GM23338 (cell line): Measurements from ENCODE around the gene DUOX1. TPM values are rescaled to one million over a fixed set of nuclear protein-coding genes. Genes with fewer than 3 reads are reported as not detected.
A peak's percentile ranks its signal among the peaks of the same experiment; 100 is the strongest.

Experiments
- ATAC-seq: fragments of 200-7000 bp; cut with Tn5 transposase; 3 replicates; pipeline ENCODE4 v1.9.1; 2020
- DNase-seq: peaks from one replicate; pipeline ENCODE4 v3.0.0-alpha.2; 2015; ENCODE audit warnings: low spot score
- H2AFZ ChIP-seq: fragments of 200-600 bp; sonication (generic); 2 replicates; pipeline ENCODE4 v1.8.0; 2016; ENCODE audit warnings: antibody characterized with exemption, mild to moderate bottlenecking, moderate library complexity
- H3F3A ChIP-seq: fragments of 200-600 bp; sonication (generic); replicated peaks from 2 replicates; pipeline ENCODE4 v1.8.0; 2017; ENCODE audit warnings: antibody characterized with exemption, mixed run types, low read depth
- H3K27ac ChIP-seq: fragments of 200-600 bp; sonication (generic); 2 replicates; pipeline ENCODE4 v1.6.1; 2016; ENCODE audit warnings: low read depth
- H3K27me3 ChIP-seq: fragments of 200-600 bp; sonication (generic); 2 replicates; pipeline ENCODE4 v1.8.0; 2016; ENCODE audit warnings: mild to moderate bottlenecking, mixed run types, moderate library complexity; ENCODE audit not compliant: insufficient read depth
- H3K36me3 ChIP-seq: fragments of 200-600 bp; sonication (generic); 2 replicates; pipeline ENCODE4 v1.8.0; 2016; ENCODE audit warnings: mild to moderate bottlenecking; ENCODE audit not compliant: insufficient read depth
- H3K4me1 ChIP-seq: fragments of 200-600 bp; sonication (generic); 2 replicates; pipeline ENCODE4 v1.8.0; 2016; ENCODE audit warnings: mild to moderate bottlenecking, moderate library complexity; ENCODE audit not compliant: insufficient read depth
- H3K4me2 ChIP-seq: fragments of 200-600 bp; sonication (generic); 2 replicates; pipeline ENCODE4 v1.7.1; 2017; ENCODE audit warnings: mixed run types
- H3K4me3 ChIP-seq: fragments of 200-600 bp; sonication (generic); 2 replicates; pipeline ENCODE4 v1.6.1; 2016; ENCODE audit warnings: mixed run types
- H3K79me2 ChIP-seq: fragments of 200-600 bp; sonication (generic); replicated peaks from 2 replicates; pipeline ENCODE4 v1.8.0; 2017; ENCODE audit warnings: mild to moderate bottlenecking; ENCODE audit not compliant: insufficient read depth
- H3K9me2 ChIP-seq: fragments of 200-600 bp; sonication (generic); 2 replicates; pipeline ENCODE4 v1.8.0; 2017; ENCODE audit not compliant: insufficient read depth
- H4K20me1 ChIP-seq: fragments of 200-600 bp; sonication (generic); replicated peaks from 2 replicates; pipeline ENCODE4 v1.8.0; 2017; ENCODE audit warnings: mild to moderate bottlenecking; ENCODE audit not compliant: insufficient read depth
- H3K27ac Mint-ChIP-seq: 2 replicates; pipeline ENCODE4 v1.8.0; 2020; ENCODE audit warnings: inconsistent platforms, mild to moderate bottlenecking, moderate library complexity, mixed read lengths
- H3K27me3 Mint-ChIP-seq: 3 replicates; pipeline ENCODE4 v1.8.0; 2022; ENCODE audit warnings: low read depth, mild to moderate bottlenecking, moderate library complexity, mixed read lengths, inconsistent platforms; ENCODE audit not compliant: insufficient read depth, poor library complexity
- H3K36me3 Mint-ChIP-seq: 3 replicates; pipeline ENCODE4 v1.8.0; 2021; ENCODE audit warnings: low read depth, mild to moderate bottlenecking, inconsistent platforms, moderate library complexity, mixed read lengths
- H3K4me1 Mint-ChIP-seq: 3 replicates; pipeline ENCODE4 v1.8.0; 2020; ENCODE audit warnings: mild to moderate bottlenecking, inconsistent platforms, mixed read lengths
- H3K4me3 Mint-ChIP-seq: 3 replicates; pipeline ENCODE4 v1.8.0; 2021; ENCODE audit warnings: moderate library complexity, mild to moderate bottlenecking, inconsistent platforms, mixed read lengths
- H3K9me3 Mint-ChIP-seq: 3 replicates; pipeline ENCODE4 v1.8.0; 2020; ENCODE audit warnings: moderate library complexity, mild to moderate bottlenecking, inconsistent platforms, mixed read lengths
- CREB1 ChIP-seq: fragments of 250-450 bp; sonication (Bioruptor Pico); IDR thresholded peaks from 2 replicates; pipeline ENCODE4 v1.5.0; 2020; ENCODE audit warnings: low read depth, mild to moderate bottlenecking, moderate library complexity
- ETS1 ChIP-seq: IDR thresholded peaks from 2 replicates; pipeline ENCODE4 v1.6.1; 2016; ENCODE audit warnings: antibody characterized with exemption
- JUNB ChIP-seq: IDR thresholded peaks from one replicate; pipeline ENCODE4 v1.6.1; 2016; ENCODE audit warnings: antibody characterized with exemption; ENCODE audit not compliant: unreplicated experiment
- POLR2AphosphoS5 ChIP-seq: IDR thresholded peaks from 2 replicates; pipeline ENCODE4 v1.6.1; 2016; ENCODE audit warnings: antibody characterized with exemption, low read depth
- REST ChIP-seq: IDR thresholded peaks from one replicate; pipeline ENCODE4 v1.6.1; 2018; ENCODE audit warnings: antibody characterized with exemption; ENCODE audit not compliant: unreplicated experiment
- STAT1 ChIP-seq: IDR thresholded peaks from one replicate; pipeline ENCODE4 v1.6.1; 2016; ENCODE audit warnings: antibody characterized with exemption; ENCODE audit not compliant: unreplicated experiment
- ZNF114 ChIP-seq: fragments of 250-450 bp; sonication (Bioruptor Pico); IDR thresholded peaks from 2 replicates; pipeline ENCODE4 v1.5.0; 2020; ENCODE audit warnings: mild to moderate bottlenecking, moderate library complexity
- polyA plus RNA-seq: library from polyadenylated mRNA; unstranded; fragments of >200 nt; fragmentation: Nextera tagmentation; extraction: Ambion mirVana; gene quantifications from 2 replicates; pipeline ENCODE4 v1.2.1, GENCODE V29; 2016
- total RNA-seq: library from RNA; depleted of rRNA; stranded (reverse); fragments of >200 nt; shearing (Covaris generic); gene quantifications from 2 replicates; pipeline ENCODE4 v1.2.3, GENCODE V29; 2014
- TF ChIP-seq, protein P1 (sequence below), 2 experiments: fragments of 200-600 bp in 1 of 2; sonication (generic) in 1 of 2; conservative IDR thresholded peaks; 2 replicates each; pipeline versions ENCODE4 v1.5.1 to v1.6.1; 2016 to 2017; ENCODE audit warnings: antibody characterized with exemption in 2 of 2, low read depth in 2 of 2, mild to moderate bottlenecking in 2 of 2, moderate library complexity in 1 of 2

Gene DUOX1
- total and polyA plus RNA-seq, 2 experiments from 2014 or later = 0.69 to 0.73 TPM

- TF ChIP-seq REST (no peak), CREB1 (CRISPR knock-in tag) (peak; percentile 79), ZNF114 (no peak), POLR2AphosphoS5 (peak; percentile 18; the same call in 1 of the 2 replicates), JUNB (no peak), STAT1 (no peak)
- TF ChIP-seq, protein P1, sequence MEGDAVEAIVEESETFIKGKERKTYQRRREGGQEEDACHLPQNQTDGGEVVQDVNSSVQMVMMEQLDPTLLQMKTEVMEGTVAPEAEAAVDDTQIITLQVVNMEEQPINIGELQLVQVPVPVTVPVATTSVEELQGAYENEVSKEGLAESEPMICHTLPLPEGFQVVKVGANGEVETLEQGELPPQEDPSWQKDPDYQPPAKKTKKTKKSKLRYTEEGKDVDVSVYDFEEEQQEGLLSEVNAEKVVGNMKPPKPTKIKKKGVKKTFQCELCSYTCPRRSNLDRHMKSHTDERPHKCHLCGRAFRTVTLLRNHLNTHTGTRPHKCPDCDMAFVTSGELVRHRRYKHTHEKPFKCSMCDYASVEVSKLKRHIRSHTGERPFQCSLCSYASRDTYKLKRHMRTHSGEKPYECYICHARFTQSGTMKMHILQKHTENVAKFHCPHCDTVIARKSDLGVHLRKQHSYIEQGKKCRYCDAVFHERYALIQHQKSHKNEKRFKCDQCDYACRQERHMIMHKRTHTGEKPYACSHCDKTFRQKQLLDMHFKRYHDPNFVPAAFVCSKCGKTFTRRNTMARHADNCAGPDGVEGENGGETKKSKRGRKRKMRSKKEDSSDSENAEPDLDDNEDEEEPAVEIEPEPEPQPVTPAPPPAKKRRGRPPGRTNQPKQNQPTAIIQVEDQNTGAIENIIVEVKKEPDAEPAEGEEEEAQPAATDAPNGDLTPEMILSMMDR (conservative IDR thresholded peaks at IDR 0.05; ENCODE audit: low read depth in 2 of 2) = no peak
These were observed 70.4 kb downstream of the DUOX1 start (continued) for GRCh38 chr15:45200001-45200798.

DNA sequence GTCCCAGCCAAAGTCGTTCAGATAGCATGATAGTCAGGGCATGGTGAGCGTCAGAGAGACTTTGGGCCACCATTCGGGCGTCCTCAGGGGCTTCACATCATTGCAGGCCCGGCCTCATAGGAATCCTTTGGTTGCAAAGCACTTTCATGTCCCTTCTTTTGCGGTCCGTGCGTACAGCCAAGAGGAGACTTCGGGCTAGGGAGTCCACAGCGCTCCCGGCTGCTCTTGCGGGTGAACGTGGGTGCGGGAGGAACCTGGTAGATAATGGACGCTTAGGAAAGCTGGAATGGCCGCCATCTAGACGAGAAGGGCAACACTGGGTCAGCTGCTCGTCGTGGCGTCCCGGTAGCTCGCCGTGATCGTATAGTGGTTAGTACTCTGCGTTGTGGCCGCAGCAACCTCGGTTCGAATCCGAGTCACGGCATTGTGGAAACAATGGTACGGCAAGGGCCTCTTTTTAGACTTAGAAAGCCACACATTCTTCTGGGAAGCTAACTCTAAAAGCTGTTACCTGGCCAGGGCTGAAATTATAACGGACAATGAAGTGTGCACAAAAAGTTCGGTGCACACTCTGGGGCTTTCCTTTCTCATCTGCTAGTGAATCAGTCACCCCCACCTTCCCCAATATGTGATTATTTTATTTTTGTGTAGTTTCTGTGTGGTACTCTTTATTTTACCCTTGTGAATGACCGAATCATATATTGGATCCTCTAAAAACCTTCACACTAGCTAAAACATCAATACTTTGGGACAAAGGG is 71.2 kb downstream of the DUOX1 start:
- ATAC-seq = peak; percentile 28
- 0 out of 2 replicates have a peak overlapping the region, but pooled peaks have one; percentile 18 for H3K27ac ChIP-seq
- no peaks in the 10 kb centered on the region for H3K4me1 ChIP-seq
- H3K4me2 ChIP-seq = peak overlapping the region; percentile 97
- 0 out of 2 replicates have a peak, but pooled peaks have one; percentile 54 for TF ChIP-seq CREB1 (CRISPR knock-in tag)
- no peak for TF ChIP-seq ETS1
- TF ChIP-seq, protein P1 (conservative IDR thresholded peaks at IDR 0.05; ENCODE audit: low read depth in 2 of 2) = no peak
- peak overlapping the region; percentile 96 for H3K4me3 ChIP-seq
- H3K27me3 Mint-ChIP-seq = peaks cover 16% of the 10 kb centered on the region
- H3K9me3 Mint-ChIP-seq = no peaks in the 10 kb centered on the region
- no peaks in the 10 kb centered on the region; the same call in 1 of the 2 replicates for H3K27me3 ChIP-seq
- H3F3A ChIP-seq = no peaks in the 10 kb centered on the region
- H3K4me1 Mint-ChIP-seq = peaks cover 8% of the 10 kb centered on the region
- peak; percentile 80 for DNase-seq
- no peak overlapping the region for H3K4me3 Mint-ChIP-seq
- H2AFZ ChIP-seq = peak overlapping the region; percentile 100
- H3K27ac Mint-ChIP-seq = no peak overlapping the region
- no peaks in the 10 kb centered on the region for H3K9me2 ChIP-seq
- H4K20me1 ChIP-seq = no peaks in the 10 kb centered on the region
- no peaks in the 10 kb centered on the region for H3K79me2 ChIP-seq
- no peaks in the 10 kb centered on the region for H3K36me3 ChIP-seq
- H3K36me3 Mint-ChIP-seq = no peaks in the 10 kb centered on the region
